Measurements from ENCODE around the gene GBA3.

DNA sequence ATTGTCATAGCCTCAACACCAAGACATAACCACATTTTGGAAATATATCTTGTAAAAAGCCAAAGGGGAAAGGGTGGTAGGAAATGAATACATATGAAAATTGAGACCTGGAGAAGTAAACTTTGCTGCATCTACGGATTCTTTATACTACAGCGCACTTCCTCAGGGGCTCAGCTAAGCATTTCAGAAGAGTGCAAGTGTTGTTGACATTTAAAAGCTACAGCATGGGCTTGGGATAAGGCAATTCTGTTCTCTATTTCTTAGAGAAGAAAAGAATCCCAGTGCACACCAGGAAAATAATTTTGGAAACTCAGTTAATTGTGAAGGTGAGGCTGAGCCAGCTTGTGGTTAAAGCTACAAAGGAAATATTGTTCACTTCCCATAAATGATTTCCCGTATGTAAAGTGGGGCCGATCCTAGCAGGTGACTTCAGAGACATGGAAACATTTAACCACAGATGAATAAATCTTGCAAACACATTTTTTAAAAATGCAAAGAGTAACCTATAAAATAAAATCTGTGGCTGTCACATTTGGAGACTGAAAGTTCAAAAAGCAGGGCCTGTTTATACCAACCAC, 12.6 kb upstream of the GBA3 start:
- TF ChIP-seq, protein P1, sequence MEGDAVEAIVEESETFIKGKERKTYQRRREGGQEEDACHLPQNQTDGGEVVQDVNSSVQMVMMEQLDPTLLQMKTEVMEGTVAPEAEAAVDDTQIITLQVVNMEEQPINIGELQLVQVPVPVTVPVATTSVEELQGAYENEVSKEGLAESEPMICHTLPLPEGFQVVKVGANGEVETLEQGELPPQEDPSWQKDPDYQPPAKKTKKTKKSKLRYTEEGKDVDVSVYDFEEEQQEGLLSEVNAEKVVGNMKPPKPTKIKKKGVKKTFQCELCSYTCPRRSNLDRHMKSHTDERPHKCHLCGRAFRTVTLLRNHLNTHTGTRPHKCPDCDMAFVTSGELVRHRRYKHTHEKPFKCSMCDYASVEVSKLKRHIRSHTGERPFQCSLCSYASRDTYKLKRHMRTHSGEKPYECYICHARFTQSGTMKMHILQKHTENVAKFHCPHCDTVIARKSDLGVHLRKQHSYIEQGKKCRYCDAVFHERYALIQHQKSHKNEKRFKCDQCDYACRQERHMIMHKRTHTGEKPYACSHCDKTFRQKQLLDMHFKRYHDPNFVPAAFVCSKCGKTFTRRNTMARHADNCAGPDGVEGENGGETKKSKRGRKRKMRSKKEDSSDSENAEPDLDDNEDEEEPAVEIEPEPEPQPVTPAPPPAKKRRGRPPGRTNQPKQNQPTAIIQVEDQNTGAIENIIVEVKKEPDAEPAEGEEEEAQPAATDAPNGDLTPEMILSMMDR (IDR thresholded peaks at IDR 0.05), result no peak
- TF ChIP-seq POLR2A (IDR thresholded peaks at IDR 0.05), result no peak

Measured in right lobe of liver (tissue), 4 donors.